SK-N-SH treated with all-trans-retinoic acid at 6 μM for 48 hours (cell line): ENCODE results near the gene HOXD12.

Experiments
- ATAC-seq: fragments of 200-7000 bp; cut with Tn5 transposase; 3 replicates; pipeline ENCODE4 v1.9.1; 2020; ENCODE audit warnings: mild to moderate bottlenecking, moderate library complexity
- ARNTL ChIP-seq: fragments of 450-650 bp; formaldehyde crosslinking; IDR thresholded peaks from 2 replicates; pipeline ENCODE4 v1.5.0; 2020; ENCODE audit warnings: low read depth, mild to moderate bottlenecking, moderate library complexity, borderline replicate concordance
- ESRRG ChIP-seq: fragments of 250-450 bp; sonication (Bioruptor Pico); IDR thresholded peaks from 2 replicates; pipeline ENCODE4 v1.6.1; 2021; ENCODE audit warnings: mild to moderate bottlenecking
- OSR1 ChIP-seq: fragments of 250-450 bp; sonication (Bioruptor Pico); IDR thresholded peaks from 2 replicates; pipeline ENCODE4 v1.8.0; 2022; ENCODE audit warnings: moderate library complexity, mild to moderate bottlenecking, inconsistent platforms
- PPARA ChIP-seq: fragments of 250-450 bp; sonication (Bioruptor Pico); IDR thresholded peaks from 2 replicates; pipeline ENCODE4 v1.5.0; 2020; ENCODE audit warnings: mild to moderate bottlenecking, borderline replicate concordance
- RARB ChIP-seq: fragments of 250-450 bp; sonication (Bioruptor Pico); IDR thresholded peaks from 2 replicates; pipeline ENCODE4 v1.8.0; 2021; ENCODE audit warnings: mild to moderate bottlenecking, moderate library complexity
- TCF4 ChIP-seq: fragments of 250-450 bp; sonication (Bioruptor Pico); IDR thresholded peaks from 2 replicates; pipeline ENCODE4 v1.8.0; 2021; ENCODE audit warnings: mild to moderate bottlenecking, moderate library complexity, borderline replicate concordance
- TOX ChIP-seq: fragments of 250-450 bp; sonication (Bioruptor Pico); IDR thresholded peaks from 2 replicates; pipeline ENCODE4 v1.8.0; 2021; ENCODE audit warnings: mild to moderate bottlenecking, moderate library complexity, borderline replicate concordance
- ZC3H10 ChIP-seq: fragments of 250-450 bp; sonication (Bioruptor Pico); IDR thresholded peaks from 2 replicates; pipeline ENCODE4 v1.5.1; 2021; ENCODE audit warnings: mild to moderate bottlenecking, moderate library complexity
- ZFP3 ChIP-seq: fragments of 250-450 bp; sonication (Bioruptor Pico); IDR thresholded peaks from 2 replicates; pipeline ENCODE4 v1.5.0; 2020; ENCODE audit warnings: mild to moderate bottlenecking, moderate library complexity
- ZFP30 ChIP-seq: fragments of 450-650 bp; formaldehyde crosslinking; IDR thresholded peaks from 2 replicates; pipeline ENCODE4 v1.5.0; 2022; ENCODE audit warnings: mild to moderate bottlenecking, moderate library complexity
- ZNF70 ChIP-seq: fragments of 450-650 bp; formaldehyde crosslinking; IDR thresholded peaks from 2 replicates; pipeline ENCODE4 v1.5.0; 2020; ENCODE audit warnings: mild to moderate bottlenecking, moderate library complexity
- ZNF8 ChIP-seq: fragments of 450-650 bp; formaldehyde crosslinking; IDR thresholded peaks from 2 replicates; pipeline ENCODE4 v1.5.0; 2020; ENCODE audit warnings: mild to moderate bottlenecking, moderate library complexity
- TF ChIP-seq, protein P1 (sequence below): fragments of 250-450 bp; sonication (Bioruptor Pico); IDR thresholded peaks from 2 replicates; pipeline ENCODE4 v1.8.0; 2020; ENCODE audit warnings: mild to moderate bottlenecking, moderate library complexity, borderline replicate concordance
- TF ChIP-seq, protein P2 (sequence below): fragments of 250-450 bp; sonication (Bioruptor Pico); IDR thresholded peaks from 2 replicates; pipeline ENCODE4 v1.8.0; 2021; ENCODE audit warnings: low read depth, mild to moderate bottlenecking, moderate library complexity, borderline replicate concordance
- TF ChIP-seq, protein P3 (sequence below): fragments of 250-450 bp; sonication (Bioruptor Pico); IDR thresholded peaks from 2 replicates; pipeline ENCODE4 v1.5.1; 2020; ENCODE audit warnings: low read depth, mild to moderate bottlenecking, moderate library complexity
- TF ChIP-seq, protein P4 (sequence below): fragments of 250-450 bp; sonication (Bioruptor Pico); IDR thresholded peaks from 2 replicates; pipeline ENCODE4 v1.5.1; 2021; ENCODE audit warnings: mild to moderate bottlenecking, moderate library complexity
- TF ChIP-seq, protein P5 (sequence below): fragments of 250-450 bp; sonication (Bioruptor Pico); IDR thresholded peaks from 2 replicates; pipeline ENCODE4 v1.5.0; 2020; ENCODE audit warnings: mild to moderate bottlenecking, moderate library complexity

Gene HOXD12

DNA sequence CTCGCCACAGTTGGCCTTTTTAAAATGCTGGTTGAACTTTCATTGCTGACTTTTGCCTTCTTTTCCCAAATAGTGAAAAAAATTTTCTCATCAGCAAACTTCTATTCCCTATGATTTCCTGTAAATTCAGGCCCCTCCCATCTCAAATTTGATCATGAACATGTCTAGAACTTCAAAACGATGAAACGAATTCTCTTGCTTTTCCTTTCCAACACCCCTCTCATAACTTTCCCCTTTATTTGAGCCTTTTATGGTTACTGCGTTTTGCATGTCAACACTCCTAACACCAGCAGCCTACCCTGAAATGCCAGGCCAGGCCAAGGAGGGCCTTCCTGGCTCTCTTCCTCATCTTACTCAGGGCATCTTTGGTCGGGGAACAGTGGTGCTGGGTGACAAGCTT lies 8.7 kb upstream of the HOXD12 start (continued):
- TF ChIP-seq, protein P1, sequence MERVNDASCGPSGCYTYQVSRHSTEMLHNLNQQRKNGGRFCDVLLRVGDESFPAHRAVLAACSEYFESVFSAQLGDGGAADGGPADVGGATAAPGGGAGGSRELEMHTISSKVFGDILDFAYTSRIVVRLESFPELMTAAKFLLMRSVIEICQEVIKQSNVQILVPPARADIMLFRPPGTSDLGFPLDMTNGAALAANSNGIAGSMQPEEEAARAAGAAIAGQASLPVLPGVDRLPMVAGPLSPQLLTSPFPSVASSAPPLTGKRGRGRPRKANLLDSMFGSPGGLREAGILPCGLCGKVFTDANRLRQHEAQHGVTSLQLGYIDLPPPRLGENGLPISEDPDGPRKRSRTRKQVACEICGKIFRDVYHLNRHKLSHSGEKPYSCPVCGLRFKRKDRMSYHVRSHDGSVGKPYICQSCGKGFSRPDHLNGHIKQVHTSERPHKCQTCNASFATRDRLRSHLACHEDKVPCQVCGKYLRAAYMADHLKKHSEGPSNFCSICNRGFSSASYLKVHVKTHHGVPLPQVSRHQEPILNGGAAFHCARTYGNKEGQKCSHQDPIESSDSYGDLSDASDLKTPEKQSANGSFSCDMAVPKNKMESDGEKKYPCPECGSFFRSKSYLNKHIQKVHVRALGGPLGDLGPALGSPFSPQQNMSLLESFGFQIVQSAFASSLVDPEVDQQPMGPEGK (CRISPR knock-in tag) = no peak
- no peak for TF ChIP-seq TOX (CRISPR knock-in tag)
- TF ChIP-seq ZFP3 (CRISPR knock-in tag) = no peak
- TF ChIP-seq ZNF8 (CRISPR knock-in tag) = no peak
- TF ChIP-seq ZNF70 (CRISPR knock-in tag) = no peak

DNA sequence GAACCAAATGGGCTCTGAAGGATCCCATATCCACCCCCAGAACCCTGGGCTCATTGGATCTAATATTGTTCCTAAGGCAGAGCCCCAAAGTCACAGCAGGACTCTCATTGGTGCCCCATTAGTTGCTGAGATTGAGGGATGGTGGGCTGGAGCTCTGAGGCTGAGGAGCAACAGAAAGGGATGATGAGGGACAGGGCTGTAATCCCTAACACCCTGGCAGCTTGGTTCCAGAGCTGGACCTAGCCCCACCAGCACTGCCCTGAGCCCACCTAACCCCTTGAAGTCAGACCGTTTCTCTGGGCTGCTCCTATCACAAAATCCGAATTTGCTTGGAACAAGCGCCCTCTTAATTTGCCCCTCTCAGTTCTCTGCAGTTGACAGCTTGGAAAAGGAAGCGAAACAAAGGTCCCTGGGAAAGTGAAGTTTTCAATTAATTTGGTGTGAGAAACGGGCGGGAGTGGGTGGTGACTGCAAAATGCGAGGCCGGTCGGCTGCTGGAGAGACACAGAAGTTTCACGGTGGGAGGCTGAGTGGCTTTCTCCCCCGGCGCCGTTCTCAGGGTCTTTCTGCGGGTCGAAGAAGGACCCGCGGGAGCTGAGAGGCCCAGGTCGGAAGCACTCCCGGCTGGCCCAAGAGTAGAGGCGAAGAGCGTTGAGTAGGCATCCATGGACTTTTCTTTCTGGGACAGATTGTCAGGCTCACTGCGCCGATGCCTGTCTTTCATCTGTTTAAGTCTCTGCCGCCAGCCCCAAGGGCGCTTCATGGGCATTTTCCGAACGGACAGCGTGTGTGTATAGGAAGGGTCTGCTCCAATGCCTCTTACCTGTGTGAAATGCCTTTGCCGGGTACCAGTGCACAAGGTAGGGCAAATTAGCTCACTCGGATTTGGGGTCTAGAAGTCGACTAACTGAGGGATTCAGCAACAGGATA lies 8.0 kb upstream of the HOXD12 start:
- TF ChIP-seq, protein P2, sequence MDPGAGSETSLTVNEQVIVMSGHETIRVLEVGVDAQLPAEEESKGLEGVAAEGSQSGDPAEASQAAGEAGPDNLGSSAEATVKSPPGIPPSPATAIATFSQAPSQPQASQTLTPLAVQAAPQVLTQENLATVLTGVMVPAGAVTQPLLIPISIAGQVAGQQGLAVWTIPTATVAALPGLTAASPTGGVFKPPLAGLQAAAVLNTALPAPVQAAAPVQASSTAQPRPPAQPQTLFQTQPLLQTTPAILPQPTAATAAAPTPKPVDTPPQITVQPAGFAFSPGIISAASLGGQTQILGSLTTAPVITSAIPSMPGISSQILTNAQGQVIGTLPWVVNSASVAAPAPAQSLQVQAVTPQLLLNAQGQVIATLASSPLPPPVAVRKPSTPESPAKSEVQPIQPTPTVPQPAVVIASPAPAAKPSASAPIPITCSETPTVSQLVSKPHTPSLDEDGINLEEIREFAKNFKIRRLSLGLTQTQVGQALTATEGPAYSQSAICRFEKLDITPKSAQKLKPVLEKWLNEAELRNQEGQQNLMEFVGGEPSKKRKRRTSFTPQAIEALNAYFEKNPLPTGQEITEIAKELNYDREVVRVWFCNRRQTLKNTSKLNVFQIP = no peak
- TF ChIP-seq, protein P3, sequence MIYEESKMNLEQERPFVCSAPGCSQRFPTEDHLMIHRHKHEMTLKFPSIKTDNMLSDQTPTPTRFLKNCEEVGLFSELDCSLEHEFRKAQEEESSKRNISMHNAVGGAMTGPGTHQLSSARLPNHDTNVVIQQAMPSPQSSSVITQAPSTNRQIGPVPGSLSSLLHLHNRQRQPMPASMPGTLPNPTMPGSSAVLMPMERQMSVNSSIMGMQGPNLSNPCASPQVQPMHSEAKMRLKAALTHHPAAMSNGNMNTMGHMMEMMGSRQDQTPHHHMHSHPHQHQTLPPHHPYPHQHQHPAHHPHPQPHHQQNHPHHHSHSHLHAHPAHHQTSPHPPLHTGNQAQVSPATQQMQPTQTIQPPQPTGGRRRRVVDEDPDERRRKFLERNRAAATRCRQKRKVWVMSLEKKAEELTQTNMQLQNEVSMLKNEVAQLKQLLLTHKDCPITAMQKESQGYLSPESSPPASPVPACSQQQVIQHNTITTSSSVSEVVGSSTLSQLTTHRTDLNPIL (CRISPR knock-in tag) = no peak
- TF ChIP-seq ARNTL (CRISPR knock-in tag) (no peak), ZFP30 (CRISPR knock-in tag) (no peak), RARB (CRISPR knock-in tag) (no peak), OSR1 (no peak), ZC3H10 (no peak), ZNF8 (CRISPR knock-in tag) (no peak), TCF4 (CRISPR knock-in tag) (no peak), ZFP3 (CRISPR knock-in tag) (no peak)
- TF ChIP-seq, protein P4, sequence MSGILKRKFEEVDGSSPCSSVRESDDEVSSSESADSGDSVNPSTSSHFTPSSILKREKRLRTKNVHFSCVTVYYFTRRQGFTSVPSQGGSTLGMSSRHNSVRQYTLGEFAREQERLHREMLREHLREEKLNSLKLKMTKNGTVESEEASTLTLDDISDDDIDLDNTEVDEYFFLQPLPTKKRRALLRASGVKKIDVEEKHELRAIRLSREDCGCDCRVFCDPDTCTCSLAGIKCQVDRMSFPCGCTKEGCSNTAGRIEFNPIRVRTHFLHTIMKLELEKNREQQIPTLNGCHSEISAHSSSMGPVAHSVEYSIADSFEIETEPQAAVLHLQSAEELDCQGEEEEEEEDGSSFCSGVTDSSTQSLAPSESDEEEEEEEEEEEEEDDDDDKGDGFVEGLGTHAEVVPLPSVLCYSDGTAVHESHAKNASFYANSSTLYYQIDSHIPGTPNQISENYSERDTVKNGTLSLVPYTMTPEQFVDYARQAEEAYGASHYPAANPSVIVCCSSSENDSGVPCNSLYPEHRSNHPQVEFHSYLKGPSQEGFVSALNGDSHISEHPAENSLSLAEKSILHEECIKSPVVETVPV = no peak
- no peak for ATAC-seq

DNA sequence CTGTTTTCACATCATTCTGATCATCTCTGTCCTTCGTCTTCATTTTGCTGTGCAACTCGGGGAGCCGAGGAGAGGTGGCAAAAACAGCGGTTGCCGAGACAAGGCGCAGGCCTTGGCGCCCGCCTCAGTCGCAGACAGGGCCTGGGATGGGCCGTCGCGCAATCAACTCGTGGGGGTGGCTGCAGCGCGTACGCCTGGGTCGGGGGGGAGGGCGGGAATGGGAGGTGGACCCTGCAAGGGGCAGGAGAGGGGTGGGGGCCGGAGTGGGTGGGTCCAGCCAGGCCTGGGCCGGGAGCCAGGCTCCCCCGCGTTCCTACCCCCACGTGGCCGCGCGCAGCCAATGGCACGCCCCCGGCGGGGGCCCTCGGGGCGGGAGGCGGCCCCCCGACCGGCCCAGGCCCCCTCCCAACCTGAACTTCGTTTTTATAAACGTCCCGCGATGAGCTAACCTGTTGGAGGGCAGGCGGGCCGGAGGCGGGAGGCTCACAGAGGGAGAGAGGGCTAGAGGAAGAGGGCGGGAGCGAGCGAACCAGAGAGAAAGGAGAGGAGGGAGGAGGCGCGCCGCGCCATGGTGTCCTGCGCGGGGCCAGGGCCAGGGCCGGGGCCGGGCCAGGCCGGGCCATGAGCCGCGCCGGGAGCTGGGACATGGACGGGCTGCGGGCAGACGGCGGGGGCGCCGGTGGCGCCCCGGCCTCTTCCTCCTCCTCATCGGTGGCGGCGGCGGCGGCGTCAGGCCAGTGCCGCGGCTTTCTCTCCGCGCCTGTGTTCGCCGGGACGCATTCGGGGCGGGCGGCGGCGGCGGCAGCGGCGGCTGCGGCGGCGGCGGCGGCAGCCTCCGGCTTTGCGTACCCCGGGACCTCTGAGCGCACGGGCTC lies 7.1 kb upstream of the HOXD12 start, which contains the start of gene HOXD13:
Gene HOXD13 (plus strand): TSS at position 452 of the 875 bp plus-strand sequence. CDS start 170 bp downstream, at position 622.
- TF ChIP-seq PPARA (CRISPR knock-in tag) = no peak
- TF ChIP-seq, protein P2 = no peak
- TF ChIP-seq ZC3H10 = no peak
- no peak for TF ChIP-seq ESRRG (CRISPR knock-in tag)
- TF ChIP-seq, protein P3 (CRISPR knock-in tag) = no peak
- TF ChIP-seq, protein P5, sequence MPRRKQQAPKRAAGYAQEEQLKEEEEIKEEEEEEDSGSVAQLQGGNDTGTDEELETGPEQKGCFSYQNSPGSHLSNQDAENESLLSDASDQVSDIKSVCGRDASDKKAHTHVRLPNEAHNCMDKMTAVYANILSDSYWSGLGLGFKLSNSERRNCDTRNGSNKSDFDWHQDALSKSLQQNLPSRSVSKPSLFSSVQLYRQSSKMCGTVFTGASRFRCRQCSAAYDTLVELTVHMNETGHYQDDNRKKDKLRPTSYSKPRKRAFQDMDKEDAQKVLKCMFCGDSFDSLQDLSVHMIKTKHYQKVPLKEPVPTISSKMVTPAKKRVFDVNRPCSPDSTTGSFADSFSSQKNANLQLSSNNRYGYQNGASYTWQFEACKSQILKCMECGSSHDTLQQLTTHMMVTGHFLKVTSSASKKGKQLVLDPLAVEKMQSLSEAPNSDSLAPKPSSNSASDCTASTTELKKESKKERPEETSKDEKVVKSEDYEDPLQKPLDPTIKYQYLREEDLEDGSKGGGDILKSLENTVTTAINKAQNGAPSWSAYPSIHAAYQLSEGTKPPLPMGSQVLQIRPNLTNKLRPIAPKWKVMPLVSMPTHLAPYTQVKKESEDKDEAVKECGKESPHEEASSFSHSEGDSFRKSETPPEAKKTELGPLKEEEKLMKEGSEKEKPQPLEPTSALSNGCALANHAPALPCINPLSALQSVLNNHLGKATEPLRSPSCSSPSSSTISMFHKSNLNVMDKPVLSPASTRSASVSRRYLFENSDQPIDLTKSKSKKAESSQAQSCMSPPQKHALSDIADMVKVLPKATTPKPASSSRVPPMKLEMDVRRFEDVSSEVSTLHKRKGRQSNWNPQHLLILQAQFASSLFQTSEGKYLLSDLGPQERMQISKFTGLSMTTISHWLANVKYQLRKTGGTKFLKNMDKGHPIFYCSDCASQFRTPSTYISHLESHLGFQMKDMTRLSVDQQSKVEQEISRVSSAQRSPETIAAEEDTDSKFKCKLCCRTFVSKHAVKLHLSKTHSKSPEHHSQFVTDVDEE = no peak
- ATAC-seq = no peak
